Renal pelvis (tissue), 4 donors: ENCODE measurements around the gene GSN. TPM values are rescaled to one million over a fixed set of nuclear protein-coding genes. Genes with fewer than 3 reads are reported as not detected.

Source experiments
- DNase-seq: peaks from one replicate; pipeline ENCODE4 v3.0.0-alpha.2; 2013
- polyA plus RNA-seq, 3 donors: library from polyadenylated mRNA; unstranded; fragments of 120-200 nt; gene quantifications; one replicate each; pipeline ENCODE4 v1.2.1, GENCODE V29; 2013; ENCODE audit not compliant: insufficient read length in 3 of 3

Gene GSN
- polyA plus RNA-seq, 3 donors, result 147 to 225 (median 173) TPM

GRCh38 chr9:121239851-121240250 lies 28.1 kb upstream of the GSN start:
- no peak for DNase-seq

DNA sequence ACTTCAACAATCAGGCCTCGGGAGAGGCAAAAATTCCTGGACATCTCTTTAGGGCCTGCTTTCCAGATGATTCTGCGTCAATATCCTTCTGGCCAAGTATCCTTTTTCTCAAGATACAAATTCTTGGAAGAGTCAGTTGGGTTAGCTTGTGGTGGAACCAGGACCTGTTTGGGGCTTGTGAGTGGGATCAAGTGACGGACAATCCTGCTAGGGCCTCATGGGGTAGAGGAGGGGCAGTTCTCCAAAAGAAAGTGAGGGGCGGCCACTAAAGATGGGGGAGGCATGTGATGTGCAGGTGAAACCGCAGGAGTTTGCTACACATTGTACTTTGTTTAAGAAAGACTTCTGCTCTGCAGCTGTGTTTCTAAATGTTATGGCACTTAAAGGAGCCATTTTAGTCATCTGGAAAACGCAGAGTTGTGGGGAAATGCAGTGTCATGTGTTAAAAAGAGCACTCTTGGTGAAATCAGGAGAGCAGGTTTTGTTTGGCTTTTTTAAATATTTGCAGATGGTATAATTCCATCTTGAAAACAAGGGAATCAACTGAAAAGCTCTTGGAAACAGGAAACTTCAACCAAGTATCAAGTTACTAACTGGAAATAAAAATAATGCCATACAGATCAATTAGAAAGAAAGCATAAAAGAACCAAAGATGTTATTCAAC lies 27.4 kb upstream of the GSN start:
- DNase-seq, result no peak

- DNase-seq, result no peak
These were observed 25.6 kb upstream of the GSN start for GRCh38 chr9:121242219-121242958.

DNA sequence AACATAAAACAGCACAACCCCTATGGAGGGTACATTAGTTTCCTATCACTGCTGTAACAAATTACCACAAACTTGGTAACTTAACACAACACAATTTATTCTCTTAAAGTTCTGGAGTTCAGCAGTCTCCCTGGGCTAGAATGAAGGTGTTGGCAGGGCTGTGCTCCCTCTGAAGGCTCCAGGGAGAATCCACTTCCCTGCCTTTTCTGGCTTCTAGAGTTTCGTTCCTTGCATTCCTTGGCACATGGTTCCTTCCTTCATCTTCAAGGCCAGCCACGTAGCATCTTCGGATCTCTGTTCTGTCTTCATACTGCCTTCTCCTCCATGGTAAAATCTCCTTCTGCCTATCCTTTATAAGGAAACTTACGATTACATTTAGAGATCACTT lies 25.0 kb upstream of the GSN start:
- no peak for DNase-seq

GRCh38 chr9:121246821-121247561 lies 21.0 kb upstream of the GSN start:
- no peak for DNase-seq

DNA sequence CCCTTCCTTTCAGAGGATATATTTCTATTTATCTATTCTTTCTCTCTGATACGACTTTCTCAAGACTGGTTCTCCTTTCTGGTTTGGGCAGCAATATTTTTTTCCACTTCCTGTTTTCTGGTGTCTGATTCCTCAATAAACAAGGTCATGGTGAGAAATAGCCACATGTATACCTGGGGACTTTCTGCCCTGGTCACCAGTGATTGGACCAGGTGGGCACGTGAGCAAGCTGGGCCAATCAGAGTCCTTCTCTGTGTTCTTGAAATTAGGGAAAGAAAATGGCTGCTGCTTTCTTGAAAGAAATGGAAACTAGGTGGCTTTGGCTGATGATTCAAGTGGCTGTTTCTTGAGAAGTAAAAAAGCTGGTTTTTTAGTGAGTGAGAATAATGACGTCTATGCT lies 18.4 kb upstream of the GSN start:
- no peak for DNase-seq

DNA sequence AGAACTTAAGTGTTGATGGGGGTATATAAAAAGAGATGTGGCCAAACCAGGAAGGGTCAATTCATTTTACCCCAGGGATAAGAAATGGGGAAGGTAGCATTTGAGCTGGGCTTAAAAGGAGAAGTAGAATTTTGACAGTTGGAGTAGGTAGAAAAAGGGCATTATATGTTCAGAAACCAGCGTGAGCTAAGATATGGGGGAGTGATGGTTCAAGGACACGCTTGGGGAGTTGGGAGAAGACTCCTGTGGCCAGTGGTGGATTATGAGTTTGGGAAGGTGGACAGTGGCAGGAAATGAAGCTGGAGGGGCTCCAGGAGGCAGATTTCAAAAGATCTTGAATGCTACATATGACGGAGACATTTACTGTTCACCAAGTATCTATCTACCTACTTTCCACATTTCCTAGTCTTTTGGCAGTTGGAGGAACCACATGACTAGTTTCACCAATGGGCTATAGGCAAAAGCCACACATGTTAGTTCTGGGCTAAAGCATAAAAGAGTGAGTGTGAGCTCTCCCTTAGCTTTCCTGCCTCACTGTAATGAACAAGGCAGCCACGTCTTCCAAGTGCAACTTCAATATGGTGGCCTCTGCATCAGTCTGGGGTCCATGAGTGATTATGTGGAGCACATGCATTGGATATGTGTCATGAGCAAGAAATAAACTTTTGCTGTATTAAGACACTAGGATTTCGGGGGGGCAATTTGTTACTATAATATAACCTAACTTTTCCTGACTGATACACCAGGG lies 15.7 kb upstream of the GSN start:
- DNase-seq, result no peak

DNA sequence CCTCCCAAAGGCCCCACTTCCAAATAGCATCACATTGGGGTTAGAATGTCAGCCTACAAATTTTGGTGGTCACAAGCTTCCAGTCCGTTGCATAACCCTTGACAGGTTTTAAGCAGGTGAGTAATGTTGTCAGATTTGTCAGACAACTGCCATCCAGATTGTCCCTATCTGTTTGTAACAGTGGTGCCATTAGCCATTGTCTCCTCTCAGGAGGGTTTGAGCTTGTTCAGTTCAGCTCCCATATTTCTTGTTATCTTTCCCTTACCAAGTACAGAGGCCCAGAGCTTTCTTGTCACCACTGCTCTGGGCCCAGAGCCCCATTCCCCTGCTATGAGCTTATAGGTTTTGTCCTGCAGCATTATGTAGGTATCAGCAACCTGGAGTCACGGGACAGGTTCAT lies 14.8 kb upstream of the GSN start:
- no peak for DNase-seq

- DNase-seq, result no peak
These were observed 14.0 kb upstream of the GSN start for GRCh38 chr9:121253821-121254501.

DNA sequence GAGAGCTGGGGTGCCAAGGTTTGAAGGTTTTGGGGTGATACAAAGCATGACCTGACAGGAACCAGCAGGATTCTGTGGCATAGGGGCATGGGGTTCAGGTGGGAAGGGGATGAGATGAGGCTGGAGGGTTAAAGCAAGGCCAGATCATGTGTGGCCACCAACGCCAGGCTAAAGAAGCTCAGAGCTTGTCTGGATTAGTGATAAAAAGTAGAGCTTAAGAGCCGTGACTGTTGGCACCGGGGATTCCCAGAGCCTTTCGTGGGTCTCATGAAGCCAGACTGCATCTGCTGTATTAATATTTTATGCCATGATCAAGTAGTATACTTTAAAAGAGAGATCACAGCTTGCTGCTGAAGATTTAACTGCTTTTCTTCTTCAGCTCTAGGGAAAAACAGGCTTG lies 8.5 kb upstream of the GSN start:
- no peak for DNase-seq

- DNase-seq, result no peak
These were observed 8.0 kb upstream of the GSN start for GRCh38 chr9:121259935-121260334.

- no peak for DNase-seq
These were observed 7.4 kb upstream of the GSN start for GRCh38 chr9:121260457-121261106.

- DNase-seq, result peak; percentile 54
These were observed 6.9 kb upstream of the GSN start for GRCh38 chr9:121261107-121261460.

DNA sequence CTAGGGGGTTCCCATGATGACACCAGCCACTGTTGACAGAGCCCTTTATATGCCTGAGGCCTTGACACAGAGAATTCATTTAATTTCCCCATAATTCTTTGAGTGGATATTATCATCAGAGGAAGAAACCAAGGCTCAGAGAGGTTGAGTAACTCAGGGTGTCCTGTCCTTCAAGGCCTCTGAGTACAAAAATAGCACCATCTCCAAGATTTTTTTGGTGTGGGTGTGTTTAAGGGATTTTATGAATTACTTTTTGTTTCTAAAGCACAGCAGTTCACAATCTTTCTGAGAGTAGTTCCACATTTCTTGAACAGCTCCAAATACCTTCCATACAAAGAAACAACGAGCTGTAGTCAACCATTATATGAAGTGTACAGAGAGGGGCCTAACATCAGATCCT lies 6.2 kb upstream of the GSN start:
- DNase-seq, result no peak

- DNase-seq, result no peak
These were observed 5.5 kb upstream of the GSN start for GRCh38 chr9:121262423-121262822.

GRCh38 chr9:121262953-121263352 lies 5.0 kb upstream of the GSN start:
- no peak for DNase-seq

DNA sequence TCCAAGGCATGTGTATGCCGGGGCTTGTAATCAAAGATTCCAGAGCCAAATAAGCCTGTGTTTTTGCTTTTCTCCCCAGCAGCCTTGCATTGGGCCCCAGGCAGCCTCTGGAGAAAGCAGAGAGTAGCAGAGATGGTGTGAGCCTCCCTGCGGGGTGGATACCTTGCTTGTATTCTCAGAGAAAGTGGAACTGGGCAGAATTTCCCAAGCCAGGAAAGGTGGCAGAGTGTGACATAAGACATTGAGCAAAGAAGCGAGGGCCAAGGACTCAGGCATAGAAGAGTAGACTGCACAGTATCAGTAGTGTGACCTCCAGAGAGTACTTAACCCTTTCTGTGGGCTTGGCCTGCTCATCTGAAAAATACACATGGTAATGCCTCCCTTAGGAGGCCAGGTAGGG lies 1.6 kb upstream of the GSN start:
- no peak for DNase-seq

GRCh38 chr9:121266906-121267650 lies 884 bp upstream of the GSN start:
- DNase-seq, result no peak

- DNase-seq, result no peak
These were observed 562 bp downstream of the GSN start for GRCh38 chr9:121268598-121268850.

DNA sequence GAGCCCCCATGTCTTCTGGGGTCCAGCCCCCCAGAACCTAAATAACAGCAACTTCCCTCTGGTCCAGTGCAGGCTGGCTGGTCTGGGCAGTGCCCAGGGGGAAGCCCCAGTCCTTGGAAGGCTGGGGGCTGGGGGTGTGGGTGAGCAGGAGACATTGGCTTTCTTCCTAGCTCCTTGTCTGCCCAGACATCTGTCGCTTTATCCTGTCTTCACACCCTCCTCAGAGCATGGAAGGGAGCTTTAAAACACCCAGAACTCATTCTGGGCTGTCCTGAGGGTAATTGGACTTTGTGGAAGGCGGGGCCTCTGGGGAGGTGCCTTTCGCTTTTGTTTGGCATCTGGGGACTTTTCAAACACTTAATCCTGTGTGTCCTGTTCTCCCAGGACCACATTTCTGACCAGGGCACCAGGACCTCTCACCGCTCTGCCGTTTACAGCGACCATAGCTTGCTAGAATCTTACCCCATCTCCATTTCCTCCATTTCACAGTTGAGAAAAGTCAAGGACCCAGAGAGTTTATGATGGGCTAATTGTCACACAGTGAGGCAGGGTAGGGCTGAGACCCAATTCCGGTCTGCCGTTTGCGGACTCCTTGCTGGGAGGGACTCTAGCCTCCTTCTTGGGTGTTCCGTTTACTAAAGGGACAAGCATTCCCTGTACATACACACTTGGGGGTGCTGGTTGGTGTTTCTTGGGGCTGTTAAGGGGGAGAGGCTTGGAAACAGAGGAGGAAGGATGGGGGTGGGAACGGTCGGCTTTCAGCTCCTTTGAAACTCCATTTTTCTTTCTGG lies 1.1 kb downstream of the GSN start:
- DNase-seq, result no peak
